Activated CD8-positive, alpha-beta memory T cell treated with anti-CD3 and anti-CD28 coated beads for 48 hours (primary cell): Measurements from ENCODE around the gene STOML3.
"Not testable (repeated sequence)": the region's sequence is repeated elsewhere in the genome, so short reads cannot be mapped to it uniquely, and the experiment has no call there.

Experiments
- DNase-seq, 3 experiments: peaks; one replicate each; pipeline ENCODE4 v3.0.0-alpha.2; 2020; ENCODE audit warnings: low read depth in 2 of 3, low spot score in 2 of 3

The STOML3 gene

GRCh38 chr13:38990693-38991092, at the start of gene STOML3:
TSS of gene STOML3 (minus strand) at chr13:38990831. CDS start at chr13:38990721, 110 bp downstream.
- no peak for DNase-seq

GRCh38 chr13:39040206-39040605, 49.6 kb upstream of the STOML3 start:
- DNase-seq, result no peak

- no peak for DNase-seq
Observed at GRCh38 chr13:39039041-39039440, 48.4 kb upstream of the STOML3 start.

- peak in 2 of 3 experiments; percentile 12 to 44 for DNase-seq
Observed at GRCh38 chr13:39038569-39039030, 48.0 kb upstream of the STOML3 start.

GRCh38 chr13:39037880-39038568, 47.4 kb upstream of the STOML3 start, which contains the start of the genes NHLRC3 and PROSER1:
TSS of gene NHLRC3 (plus strand) at chr13:39038456. CDS start at chr13:39038640, 184 bp downstream.
TSS of gene PROSER1 (minus strand) at chr13:39038089. CDS start at chr13:39037242, 847 bp downstream.
- DNase-seq, result peak; percentile 64 to 77 (median 72)

GRCh38 chr13:39037410-39037879, 46.8 kb upstream of the STOML3 start:
- DNase-seq, result no peak

- DNase-seq, result no peak
Observed at GRCh38 chr13:39036212-39036611, 45.6 kb upstream of the STOML3 start.

- no peak for DNase-seq
Observed at GRCh38 chr13:39035799-39036198, 45.2 kb upstream of the STOML3 start.

GRCh38 chr13:39035204-39035603, 44.6 kb upstream of the STOML3 start:
- no peak for DNase-seq

- DNase-seq, result no peak
Observed at GRCh38 chr13:39034085-39034484, 43.5 kb upstream of the STOML3 start.

- DNase-seq, result no peak
Observed at GRCh38 chr13:39032150-39032549, 41.5 kb upstream of the STOML3 start.

GRCh38 chr13:39025433-39025839, 34.8 kb upstream of the STOML3 start:
- no peak for DNase-seq

- DNase-seq, result no peak
Observed at GRCh38 chr13:39023761-39024160, 33.1 kb upstream of the STOML3 start.

- no peak for DNase-seq
Observed at GRCh38 chr13:39023316-39023715, 32.7 kb upstream of the STOML3 start.

GRCh38 chr13:39020853-39021462, 30.3 kb upstream of the STOML3 start:
- no peak for DNase-seq

GRCh38 chr13:39016787-39017186, 26.2 kb upstream of the STOML3 start:
- DNase-seq, result no peak

- DNase-seq, result no peak
Observed at GRCh38 chr13:39016087-39016486, 25.5 kb upstream of the STOML3 start.

GRCh38 chr13:39013462-39013861, 22.8 kb upstream of the STOML3 start:
- DNase-seq, result no peak

GRCh38 chr13:39012608-39013007, 22.0 kb upstream of the STOML3 start:
- no peak for DNase-seq

GRCh38 chr13:39006371-39007111, 15.9 kb upstream of the STOML3 start:
- not testable (repeated sequence) for DNase-seq

- no peak for DNase-seq
Observed at GRCh38 chr13:38998739-38999138, 8.1 kb upstream of the STOML3 start.

- DNase-seq, result no peak
Observed at GRCh38 chr13:38993381-38993780, 2.8 kb upstream of the STOML3 start.
